Tibial nerve (tissue), 3 donors: Measurements from ENCODE around the gene ZNF692.

Source experiments
- CTCF ChIP-seq, 5 experiments: fragments of 200-600 bp in 3 of 5; fragments of 450-650 bp in 2 of 5; sonication (generic) in 3 of 5; IDR thresholded peaks; one replicate each; pipeline ENCODE4 v1.5.1; 2016 to 2019; ENCODE audit warnings: antibody characterized with exemption in 5 of 5, mild to moderate bottlenecking in 3 of 5, moderate library complexity in 2 of 5
- POLR2A ChIP-seq, 2 donors: fragments of 450-650 bp; IDR thresholded peaks; one replicate each; pipeline ENCODE4 v1.6.1; 2017; ENCODE audit warnings: antibody characterized with exemption in 2 of 2, mild to moderate bottlenecking in 2 of 2, moderate library complexity in 2 of 2

DNA sequence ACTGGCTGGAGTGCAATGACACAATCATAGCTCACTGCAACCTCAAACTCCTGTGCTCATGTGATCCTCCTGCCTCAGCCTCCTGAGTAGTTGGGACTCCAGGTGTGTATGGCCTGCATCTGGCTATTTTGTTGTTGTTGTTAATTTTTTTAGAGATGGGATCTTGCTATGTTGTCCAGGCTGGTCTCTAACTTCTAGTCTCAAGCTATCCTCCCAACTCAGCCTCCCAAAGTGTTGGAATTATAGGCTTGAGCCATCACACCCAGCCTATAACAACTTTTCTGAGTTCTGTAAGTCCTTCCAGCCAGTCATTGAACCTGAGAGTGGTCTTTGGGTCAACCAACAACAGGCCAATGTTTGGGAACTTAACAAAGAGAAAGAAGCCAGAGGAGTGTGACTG lies 36.0 kb upstream of the ZNF692 start:
- no peak for TF ChIP-seq CTCF (IDR thresholded peaks at IDR 0.05)
- TF ChIP-seq POLR2A (IDR thresholded peaks at IDR 0.05), result no peak
